ENCODE results near the gene SPANXD. TPM values are rescaled to one million over a fixed set of nuclear protein-coding genes. Genes with fewer than 3 reads are reported as not detected.

The SPANXD gene
- total and polyA plus RNA-seq, 10 of the 15 experiments (the other 5 are each of a cell fraction or from before 2014, with no cell fraction given) = not detected

DNA sequence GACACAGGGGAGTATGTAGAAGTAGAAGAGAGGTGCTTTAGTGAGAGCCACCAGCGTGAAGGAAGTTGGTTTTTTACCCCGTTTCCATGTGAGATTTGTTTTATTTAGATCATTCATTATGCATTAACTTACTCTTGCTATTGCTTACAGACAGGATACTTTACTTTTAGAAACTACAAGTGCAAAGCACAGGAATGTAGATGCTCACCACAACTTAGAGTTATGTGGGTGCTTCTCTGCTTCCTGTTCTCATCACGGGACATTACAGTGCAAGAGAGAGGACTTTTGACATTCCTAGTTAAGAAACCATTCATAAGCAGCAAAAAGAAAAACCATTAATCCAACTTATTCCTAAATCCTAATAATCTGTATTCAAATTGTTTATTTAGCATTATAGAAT lies 25.6 kb upstream of the SPANXD start (continued):
- TF ChIP-seq, protein P1, sequence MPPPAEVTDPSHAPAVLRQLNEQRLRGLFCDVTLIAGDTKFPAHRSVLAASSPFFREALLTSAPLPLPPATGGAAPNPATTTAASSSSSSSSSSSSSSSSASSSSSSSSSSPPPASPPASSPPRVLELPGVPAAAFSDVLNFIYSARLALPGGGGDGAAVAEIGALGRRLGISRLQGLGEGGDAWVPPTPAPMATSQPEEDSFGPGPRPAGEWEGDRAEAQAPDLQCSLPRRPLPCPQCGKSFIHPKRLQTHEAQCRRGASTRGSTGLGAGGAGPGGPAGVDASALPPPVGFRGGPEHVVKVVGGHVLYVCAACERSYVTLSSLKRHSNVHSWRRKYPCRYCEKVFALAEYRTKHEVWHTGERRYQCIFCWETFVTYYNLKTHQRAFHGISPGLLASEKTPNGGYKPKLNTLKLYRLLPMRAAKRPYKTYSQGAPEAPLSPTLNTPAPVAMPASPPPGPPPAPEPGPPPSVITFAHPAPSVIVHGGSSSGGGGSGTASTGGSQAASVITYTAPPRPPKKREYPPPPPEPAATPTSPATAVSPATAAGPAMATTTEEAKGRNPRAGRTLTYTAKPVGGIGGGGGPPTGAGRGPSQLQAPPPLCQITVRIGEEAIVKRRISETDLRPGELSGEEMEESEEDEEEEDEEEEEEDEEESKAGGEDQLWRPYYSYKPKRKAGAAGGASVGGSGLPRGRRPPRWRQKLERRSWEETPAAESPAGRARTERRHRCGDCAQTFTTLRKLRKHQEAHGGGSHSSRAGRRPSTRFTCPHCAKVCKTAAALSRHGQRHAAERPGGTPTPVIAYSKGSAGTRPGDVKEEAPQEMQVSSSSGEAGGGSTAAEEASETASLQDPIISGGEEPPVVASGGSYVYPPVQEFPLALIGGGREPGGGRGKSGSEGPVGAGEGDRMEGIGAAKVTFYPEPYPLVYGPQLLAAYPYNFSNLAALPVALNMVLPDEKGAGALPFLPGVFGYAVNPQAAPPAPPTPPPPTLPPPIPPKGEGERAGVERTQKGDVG (CRISPR knock-in tag; IDR thresholded peaks at IDR 0.05) = no peak
- TF ChIP-seq BCL11A (IDR thresholded peaks at IDR 0.05; ENCODE audit: low read depth, low read length) (no peak), SUPT20H (IDR thresholded peaks at IDR 0.05; ENCODE audit: borderline replicate concordance, control insufficient read depth, low read depth, low read length) (no peak), TCF7 (IDR thresholded peaks at IDR 0.05; ENCODE audit: borderline replicate concordance) (no peak), MEF2B (IDR thresholded peaks at IDR 0.05; ENCODE audit: partially characterized antibody, poor library complexity, severe bottlenecking) (no peak)
- TF ChIP-seq, protein P2, sequence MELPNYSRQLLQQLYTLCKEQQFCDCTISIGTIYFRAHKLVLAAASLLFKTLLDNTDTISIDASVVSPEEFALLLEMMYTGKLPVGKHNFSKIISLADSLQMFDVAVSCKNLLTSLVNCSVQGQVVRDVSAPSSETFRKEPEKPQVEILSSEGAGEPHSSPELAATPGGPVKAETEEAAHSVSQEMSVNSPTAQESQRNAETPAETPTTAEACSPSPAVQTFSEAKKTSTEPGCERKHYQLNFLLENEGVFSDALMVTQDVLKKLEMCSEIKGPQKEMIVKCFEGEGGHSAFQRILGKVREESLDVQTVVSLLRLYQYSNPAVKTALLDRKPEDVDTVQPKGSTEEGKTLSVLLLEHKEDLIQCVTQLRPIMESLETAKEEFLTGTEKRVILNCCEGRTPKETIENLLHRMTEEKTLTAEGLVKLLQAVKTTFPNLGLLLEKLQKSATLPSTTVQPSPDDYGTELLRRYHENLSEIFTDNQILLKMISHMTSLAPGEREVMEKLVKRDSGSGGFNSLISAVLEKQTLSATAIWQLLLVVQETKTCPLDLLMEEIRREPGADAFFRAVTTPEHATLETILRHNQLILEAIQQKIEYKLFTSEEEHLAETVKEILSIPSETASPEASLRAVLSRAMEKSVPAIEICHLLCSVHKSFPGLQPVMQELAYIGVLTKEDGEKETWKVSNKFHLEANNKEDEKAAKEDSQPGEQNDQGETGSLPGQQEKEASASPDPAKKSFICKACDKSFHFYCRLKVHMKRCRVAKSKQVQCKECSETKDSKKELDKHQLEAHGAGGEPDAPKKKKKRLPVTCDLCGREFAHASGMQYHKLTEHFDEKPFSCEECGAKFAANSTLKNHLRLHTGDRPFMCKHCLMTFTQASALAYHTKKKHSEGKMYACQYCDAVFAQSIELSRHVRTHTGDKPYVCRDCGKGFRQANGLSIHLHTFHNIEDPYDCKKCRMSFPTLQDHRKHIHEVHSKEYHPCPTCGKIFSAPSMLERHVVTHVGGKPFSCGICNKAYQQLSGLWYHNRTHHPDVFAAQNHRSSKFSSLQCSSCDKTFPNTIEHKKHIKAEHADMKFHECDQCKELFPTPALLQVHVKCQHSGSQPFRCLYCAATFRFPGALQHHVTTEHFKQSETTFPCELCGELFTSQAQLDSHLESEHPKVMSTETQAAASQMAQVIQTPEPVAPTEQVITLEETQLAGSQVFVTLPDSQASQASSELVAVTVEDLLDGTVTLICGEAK (IDR thresholded peaks at IDR 0.05; ENCODE audit: borderline replicate concordance) = no peak
- TF ChIP-seq, protein P3, sequence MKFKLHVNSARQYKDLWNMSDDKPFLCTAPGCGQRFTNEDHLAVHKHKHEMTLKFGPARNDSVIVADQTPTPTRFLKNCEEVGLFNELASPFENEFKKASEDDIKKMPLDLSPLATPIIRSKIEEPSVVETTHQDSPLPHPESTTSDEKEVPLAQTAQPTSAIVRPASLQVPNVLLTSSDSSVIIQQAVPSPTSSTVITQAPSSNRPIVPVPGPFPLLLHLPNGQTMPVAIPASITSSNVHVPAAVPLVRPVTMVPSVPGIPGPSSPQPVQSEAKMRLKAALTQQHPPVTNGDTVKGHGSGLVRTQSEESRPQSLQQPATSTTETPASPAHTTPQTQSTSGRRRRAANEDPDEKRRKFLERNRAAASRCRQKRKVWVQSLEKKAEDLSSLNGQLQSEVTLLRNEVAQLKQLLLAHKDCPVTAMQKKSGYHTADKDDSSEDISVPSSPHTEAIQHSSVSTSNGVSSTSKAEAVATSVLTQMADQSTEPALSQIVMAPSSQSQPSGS (IDR thresholded peaks at IDR 0.05; ENCODE audit: low read length) = no peak
- TF ChIP-seq, protein P4, sequence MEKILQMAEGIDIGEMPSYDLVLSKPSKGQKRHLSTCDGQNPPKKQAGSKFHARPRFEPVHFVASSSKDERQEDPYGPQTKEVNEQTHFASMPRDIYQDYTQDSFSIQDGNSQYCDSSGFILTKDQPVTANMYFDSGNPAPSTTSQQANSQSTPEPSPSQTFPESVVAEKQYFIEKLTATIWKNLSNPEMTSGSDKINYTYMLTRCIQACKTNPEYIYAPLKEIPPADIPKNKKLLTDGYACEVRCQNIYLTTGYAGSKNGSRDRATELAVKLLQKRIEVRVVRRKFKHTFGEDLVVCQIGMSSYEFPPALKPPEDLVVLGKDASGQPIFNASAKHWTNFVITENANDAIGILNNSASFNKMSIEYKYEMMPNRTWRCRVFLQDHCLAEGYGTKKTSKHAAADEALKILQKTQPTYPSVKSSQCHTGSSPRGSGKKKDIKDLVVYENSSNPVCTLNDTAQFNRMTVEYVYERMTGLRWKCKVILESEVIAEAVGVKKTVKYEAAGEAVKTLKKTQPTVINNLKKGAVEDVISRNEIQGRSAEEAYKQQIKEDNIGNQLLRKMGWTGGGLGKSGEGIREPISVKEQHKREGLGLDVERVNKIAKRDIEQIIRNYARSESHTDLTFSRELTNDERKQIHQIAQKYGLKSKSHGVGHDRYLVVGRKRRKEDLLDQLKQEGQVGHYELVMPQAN (conservative IDR thresholded peaks at IDR 0.05) = no peak

Data from GM12878 (cell line).